HEK293 (cell line): ENCODE data around the gene ZNF532.

ENCODE experiments used
- GLI4 ChIP-seq: fragments of 450-650 bp; formaldehyde crosslinking; IDR thresholded peaks from 2 replicates; pipeline ENCODE4 v1.5.1; 2016; ENCODE audit warnings: missing biosample characterization, missing genetic modification characterization
- REPIN1 ChIP-seq: fragments of 450-650 bp; formaldehyde crosslinking; IDR thresholded peaks from 2 replicates; pipeline ENCODE4 v1.5.1; 2017; ENCODE audit warnings: missing biosample characterization, missing genetic modification characterization, low read depth
- ZBTB20 ChIP-seq: fragments of 450-650 bp; formaldehyde crosslinking; IDR thresholded peaks from 2 replicates; pipeline ENCODE4 v1.5.1; 2016; ENCODE audit warnings: missing biosample characterization, missing genetic modification characterization
- ZNF561 ChIP-seq: fragments of 450-650 bp; IDR thresholded peaks from 2 replicates; pipeline ENCODE4 v1.5.1; 2018; ENCODE audit warnings: missing biosample characterization, missing genetic modification characterization, borderline replicate concordance
- ZNF707 ChIP-seq: fragments of 450-650 bp; formaldehyde crosslinking; IDR thresholded peaks from 2 replicates; pipeline ENCODE4 v1.5.1; 2016; ENCODE audit warnings: missing biosample characterization, missing genetic modification characterization
- TF ChIP-seq, protein P1 (sequence below): fragments of 450-650 bp; formaldehyde crosslinking; IDR thresholded peaks from 2 replicates; pipeline ENCODE4 v1.5.1; 2016; ENCODE audit warnings: missing biosample characterization, missing genetic modification characterization
- TF ChIP-seq, protein P2 (sequence below): fragments of 450-650 bp; formaldehyde crosslinking; IDR thresholded peaks from 2 replicates; pipeline ENCODE4 v1.5.1; 2017; ENCODE audit warnings: missing biosample characterization, missing genetic modification characterization

DNA sequence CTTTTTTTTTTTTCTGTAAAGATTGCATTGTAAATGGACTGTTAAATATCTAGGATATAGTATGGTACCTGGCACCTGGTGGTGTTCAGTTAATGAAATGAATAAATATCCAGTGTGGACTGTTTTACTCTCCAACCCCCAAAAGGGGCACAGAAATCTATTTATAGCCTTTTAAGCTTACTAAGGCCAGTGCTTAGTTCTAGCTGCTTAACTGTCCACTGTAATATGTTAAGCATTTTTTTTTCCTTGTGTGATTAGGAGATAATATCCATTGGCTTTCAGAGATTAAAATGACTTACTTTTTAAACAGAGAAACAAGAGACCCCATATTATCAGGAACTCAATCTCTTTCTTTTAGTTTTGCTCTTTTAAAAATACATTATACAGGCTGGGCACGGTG lies 84.4 kb downstream of the ZNF532 start:
- TF ChIP-seq ZBTB20 (tag by site-specific recombination), result no peak
- TF ChIP-seq REPIN1 (tag by site-specific recombination), result no peak
- TF ChIP-seq GLI4 (tag by site-specific recombination), result no peak
- TF ChIP-seq, protein P1, sequence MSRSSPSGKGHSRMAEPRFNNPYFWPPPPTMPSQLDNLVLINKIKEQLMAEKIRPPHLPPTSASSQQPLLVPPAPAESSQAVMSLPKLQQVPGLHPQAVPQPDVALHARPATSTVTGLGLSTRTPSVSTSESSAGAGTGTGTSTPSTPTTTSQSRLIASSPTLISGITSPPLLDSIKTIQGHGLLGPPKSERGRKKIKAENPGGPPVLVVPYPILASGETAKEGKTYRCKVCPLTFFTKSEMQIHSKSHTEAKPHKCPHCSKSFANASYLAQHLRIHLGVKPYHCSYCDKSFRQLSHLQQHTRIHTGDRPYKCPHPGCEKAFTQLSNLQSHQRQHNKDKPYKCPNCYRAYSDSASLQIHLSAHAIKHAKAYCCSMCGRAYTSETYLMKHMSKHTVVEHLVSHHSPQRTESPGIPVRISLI, result no peak
- TF ChIP-seq, protein P2, sequence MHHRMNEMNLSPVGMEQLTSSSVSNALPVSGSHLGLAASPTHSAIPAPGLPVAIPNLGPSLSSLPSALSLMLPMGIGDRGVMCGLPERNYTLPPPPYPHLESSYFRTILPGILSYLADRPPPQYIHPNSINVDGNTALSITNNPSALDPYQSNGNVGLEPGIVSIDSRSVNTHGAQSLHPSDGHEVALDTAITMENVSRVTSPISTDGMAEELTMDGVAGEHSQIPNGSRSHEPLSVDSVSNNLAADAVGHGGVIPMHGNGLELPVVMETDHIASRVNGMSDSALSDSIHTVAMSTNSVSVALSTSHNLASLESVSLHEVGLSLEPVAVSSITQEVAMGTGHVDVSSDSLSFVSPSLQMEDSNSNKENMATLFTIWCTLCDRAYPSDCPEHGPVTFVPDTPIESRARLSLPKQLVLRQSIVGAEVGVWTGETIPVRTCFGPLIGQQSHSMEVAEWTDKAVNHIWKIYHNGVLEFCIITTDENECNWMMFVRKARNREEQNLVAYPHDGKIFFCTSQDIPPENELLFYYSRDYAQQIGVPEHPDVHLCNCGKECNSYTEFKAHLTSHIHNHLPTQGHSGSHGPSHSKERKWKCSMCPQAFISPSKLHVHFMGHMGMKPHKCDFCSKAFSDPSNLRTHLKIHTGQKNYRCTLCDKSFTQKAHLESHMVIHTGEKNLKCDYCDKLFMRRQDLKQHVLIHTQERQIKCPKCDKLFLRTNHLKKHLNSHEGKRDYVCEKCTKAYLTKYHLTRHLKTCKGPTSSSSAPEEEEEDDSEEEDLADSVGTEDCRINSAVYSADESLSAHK (tag by site-specific recombination), result no peak
- no peak for TF ChIP-seq ZNF707 (tag by site-specific recombination)
- TF ChIP-seq ZNF561 (tag by site-specific recombination), result no peak
